Activated CD4-positive, alpha-beta T cell treated with anti-CD3 and anti-CD28 coated beads for 4 hours (primary cell): ENCODE measurements around the gene TSPEAR.

Experiments
- DNase-seq, 2 donors: peaks; one replicate each; pipeline ENCODE4 v3.0.0-alpha.2; 2020

Gene TSPEAR

GRCh38 chr21:44718093-44718492, 6.7 kb upstream of the TSPEAR start:
- DNase-seq, result no peak

- DNase-seq, result no peak
Observed at GRCh38 chr21:44716984-44717383, 5.6 kb upstream of the TSPEAR start.

GRCh38 chr21:44714905-44715304, 3.5 kb upstream of the TSPEAR start:
- no peak for DNase-seq

GRCh38 chr21:44713846-44714245, 2.5 kb upstream of the TSPEAR start:
- no peak for DNase-seq

- no peak for DNase-seq
Observed at GRCh38 chr21:44713130-44713529, 1.8 kb upstream of the TSPEAR start.

GRCh38 chr21:44712203-44713028, 1.0 kb upstream of the TSPEAR start:
- DNase-seq, result no peak

GRCh38 chr21:44710756-44711326, 531 bp downstream of the TSPEAR start:
- DNase-seq, result no peak

GRCh38 chr21:44710294-44710665, 1.1 kb downstream of the TSPEAR start:
- no peak for DNase-seq

GRCh38 chr21:44709426-44710293, 1.7 kb downstream of the TSPEAR start:
- DNase-seq, result peak; percentile 30 to 35

GRCh38 chr21:44708866-44709425, 2.4 kb downstream of the TSPEAR start:
- DNase-seq, result no peak

- no peak for DNase-seq
Observed at GRCh38 chr21:44708213-44708865, 3.0 kb downstream of the TSPEAR start.

GRCh38 chr21:44706706-44707581, 4.4 kb downstream of the TSPEAR start:
- DNase-seq, result no peak

GRCh38 chr21:44706026-44706705, 5.2 kb downstream of the TSPEAR start:
- DNase-seq, result peak in 1 of 2 donors; percentile 24

GRCh38 chr21:44704636-44705001, 6.8 kb downstream of the TSPEAR start:
- DNase-seq, result no peak

- no peak for DNase-seq
Observed at GRCh38 chr21:44703731-44704635, 7.4 kb downstream of the TSPEAR start.

- DNase-seq, result no peak
Observed at GRCh38 chr21:44702973-44703730, 8.2 kb downstream of the TSPEAR start.

GRCh38 chr21:44702111-44702972, 9.0 kb downstream of the TSPEAR start:
- no peak for DNase-seq

- DNase-seq, result no peak
Observed at GRCh38 chr21:44701541-44701940, 9.8 kb downstream of the TSPEAR start.
